ENCODE data around the gene ZNF628.

DNA sequence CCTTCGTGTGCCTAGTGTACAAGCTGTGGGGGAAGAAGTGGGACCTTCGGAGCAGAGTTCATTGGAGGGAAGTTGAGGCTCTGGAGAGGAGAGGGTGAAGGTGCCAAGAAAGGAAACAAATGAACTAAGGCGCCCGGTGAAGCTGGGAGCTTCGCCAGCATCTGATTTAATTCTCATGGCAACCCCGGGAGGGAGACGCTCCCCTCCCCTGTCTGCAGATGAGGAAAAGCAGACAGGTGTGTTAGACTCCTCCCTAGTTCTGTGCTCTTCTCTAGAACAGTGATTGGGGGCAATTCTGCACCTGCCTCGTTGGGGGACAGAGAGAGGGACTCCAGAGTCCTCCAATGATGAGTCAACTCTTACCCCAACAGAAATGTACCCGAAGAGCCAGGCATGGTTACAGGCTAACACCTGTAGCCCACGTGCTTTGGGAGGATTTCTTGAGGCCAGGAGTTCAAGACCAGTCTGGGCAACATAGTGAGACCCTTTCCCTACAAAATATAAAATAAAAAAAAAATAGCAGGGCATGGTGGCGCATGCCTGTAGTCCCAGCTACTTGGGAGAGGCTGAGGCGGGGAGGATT is 16.0 kb downstream of the ZNF628 start:
- TF ChIP-seq POLR2AphosphoS5 (IDR thresholded peaks at IDR 0.05): no peak
- no peak for TF ChIP-seq EP300 (IDR thresholded peaks at IDR 0.05)
- TF ChIP-seq, protein P1, sequence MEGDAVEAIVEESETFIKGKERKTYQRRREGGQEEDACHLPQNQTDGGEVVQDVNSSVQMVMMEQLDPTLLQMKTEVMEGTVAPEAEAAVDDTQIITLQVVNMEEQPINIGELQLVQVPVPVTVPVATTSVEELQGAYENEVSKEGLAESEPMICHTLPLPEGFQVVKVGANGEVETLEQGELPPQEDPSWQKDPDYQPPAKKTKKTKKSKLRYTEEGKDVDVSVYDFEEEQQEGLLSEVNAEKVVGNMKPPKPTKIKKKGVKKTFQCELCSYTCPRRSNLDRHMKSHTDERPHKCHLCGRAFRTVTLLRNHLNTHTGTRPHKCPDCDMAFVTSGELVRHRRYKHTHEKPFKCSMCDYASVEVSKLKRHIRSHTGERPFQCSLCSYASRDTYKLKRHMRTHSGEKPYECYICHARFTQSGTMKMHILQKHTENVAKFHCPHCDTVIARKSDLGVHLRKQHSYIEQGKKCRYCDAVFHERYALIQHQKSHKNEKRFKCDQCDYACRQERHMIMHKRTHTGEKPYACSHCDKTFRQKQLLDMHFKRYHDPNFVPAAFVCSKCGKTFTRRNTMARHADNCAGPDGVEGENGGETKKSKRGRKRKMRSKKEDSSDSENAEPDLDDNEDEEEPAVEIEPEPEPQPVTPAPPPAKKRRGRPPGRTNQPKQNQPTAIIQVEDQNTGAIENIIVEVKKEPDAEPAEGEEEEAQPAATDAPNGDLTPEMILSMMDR (IDR thresholded peaks at IDR 0.05): no peak
- TF ChIP-seq POLR2A (IDR thresholded peaks at IDR 0.05; ENCODE audit: low read depth): no peak
